ENCODE results near the gene SMPD4.
"Not testable (repeated sequence)": the region's sequence is repeated elsewhere in the genome, so short reads cannot be mapped to it uniquely, and the experiment has no call there.

Gene SMPD4

DNA sequence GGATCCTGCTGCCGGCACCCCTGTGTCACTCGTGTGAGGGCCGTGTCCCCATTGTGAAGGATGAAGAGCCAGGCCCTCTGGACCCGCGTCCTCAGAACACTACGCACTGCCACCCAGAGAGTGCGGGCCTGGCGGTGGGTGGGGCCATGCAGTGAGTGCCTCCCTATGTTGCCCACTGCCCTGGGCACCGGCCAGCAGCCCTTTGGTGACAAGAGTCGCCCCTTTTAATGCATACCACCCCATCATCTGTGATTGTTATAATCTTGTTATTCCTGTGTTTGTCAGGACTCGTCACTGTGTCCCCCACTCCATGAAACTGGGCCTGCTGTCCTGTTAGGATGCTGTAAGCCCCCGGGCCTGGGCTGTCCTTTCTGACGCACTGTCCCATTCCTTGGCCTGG lies 43.1 kb downstream of the SMPD4 start:
- DNase-seq, result not testable (repeated sequence)

GRCh38 chr2:130137118-130137517 lies 44.3 kb downstream of the SMPD4 start:
- not testable (repeated sequence) for DNase-seq

- DNase-seq, result not testable (repeated sequence)
Observed at GRCh38 chr2:130136546-130136945, 44.9 kb downstream of the SMPD4 start.

DNA sequence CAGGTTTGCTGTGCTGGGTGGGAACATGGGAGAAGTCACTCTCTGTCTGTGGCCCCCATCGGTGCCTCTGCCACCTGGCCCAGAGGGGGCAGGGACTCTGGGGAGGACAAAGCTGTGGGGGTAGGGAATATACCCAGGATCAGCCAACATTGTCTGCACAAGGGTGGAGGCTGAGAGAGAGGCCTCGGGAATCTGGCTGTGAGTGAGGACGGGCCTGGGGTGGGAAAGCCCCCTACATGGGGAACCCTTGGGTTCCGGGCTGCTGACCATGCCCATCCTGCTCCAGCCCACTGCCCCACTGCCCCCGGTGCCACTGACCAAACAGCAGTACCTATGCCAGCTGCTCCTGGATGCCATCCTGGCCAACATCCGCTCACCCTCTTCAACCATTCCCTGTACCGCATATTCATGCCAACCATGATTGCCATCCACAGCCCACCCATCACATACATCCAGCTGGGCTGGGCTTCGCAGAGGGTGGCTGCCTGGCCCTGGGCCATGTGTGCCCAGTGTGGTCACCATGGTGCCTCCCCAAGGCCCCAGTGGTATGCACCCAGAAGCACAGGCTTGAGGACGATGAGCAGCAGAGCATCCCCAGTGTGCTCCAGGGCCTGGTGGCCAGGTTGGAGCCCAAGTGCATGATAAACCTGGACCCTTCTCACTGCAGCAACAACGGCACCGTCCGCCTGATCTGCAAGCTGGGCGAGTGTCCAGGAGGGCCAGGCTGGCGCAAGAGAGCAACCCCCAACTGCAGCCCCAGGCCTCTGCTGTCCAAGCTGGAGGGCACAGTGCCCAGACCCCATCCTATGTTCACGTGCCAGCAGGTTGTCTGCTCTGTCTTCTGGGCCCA lies 45.5 kb downstream of the SMPD4 start:
- no peak for DNase-seq

- DNase-seq, result not testable (repeated sequence)
Observed at GRCh38 chr2:130129120-130129829, 52.1 kb downstream of the SMPD4 start, which contains the start of gene POTEF. Gene POTEF, minus strand, starts transcription at chr2:130129222. Its CDS starts 8,707 bp downstream, at chr2:130120515.

- DNase-seq, result not testable (repeated sequence)
Observed at GRCh38 chr2:130128464-130128863, 52.9 kb downstream of the SMPD4 start.

GRCh38 chr2:130127726-130128125 lies 53.7 kb downstream of the SMPD4 start:
- DNase-seq, result not testable (repeated sequence)

- DNase-seq, result not testable (repeated sequence)
Observed at GRCh38 chr2:130120924-130121323, 60.5 kb downstream of the SMPD4 start.

DNA sequence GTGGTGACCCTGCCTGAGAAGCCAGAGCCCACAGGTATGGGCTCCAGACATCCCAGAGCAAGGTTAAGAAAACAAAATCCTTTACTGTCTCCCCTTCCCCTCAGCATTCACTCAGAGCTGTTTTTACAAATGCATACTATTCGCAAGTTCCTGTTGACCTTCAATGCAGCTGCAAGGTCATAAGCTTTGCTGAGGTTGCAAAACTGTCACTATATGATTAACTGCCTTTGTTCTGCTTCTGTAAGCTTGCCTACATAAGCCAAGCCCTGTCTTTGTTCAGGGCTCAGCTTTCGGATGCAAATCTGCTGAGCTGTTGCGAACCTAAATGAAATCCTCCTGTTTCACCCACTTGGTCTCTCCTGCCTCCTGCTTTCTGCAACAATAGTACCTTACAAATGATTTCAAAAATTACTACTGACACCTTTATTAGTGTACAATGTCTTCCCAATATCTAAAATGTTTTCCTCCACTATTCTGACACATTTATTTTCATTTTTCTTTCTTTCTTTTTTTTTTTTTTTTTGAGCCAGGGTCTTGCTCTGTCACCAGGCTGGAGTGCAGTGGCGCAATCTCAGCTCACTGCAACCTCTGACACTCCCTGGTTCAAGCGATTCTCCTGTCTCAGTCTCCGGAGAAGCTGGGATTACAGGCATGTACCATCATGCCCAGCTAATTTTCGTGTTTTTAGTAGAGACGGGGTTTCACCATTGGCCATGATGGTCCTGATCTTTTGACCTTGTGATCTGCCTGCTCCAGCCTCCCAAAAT lies 78.6 kb downstream of the SMPD4 start:
- DNase-seq, result not testable (repeated sequence)

All from T-helper 1 cell (primary cell).